NOMO-1 treated with DMSO at 0.1 percent for 48 hours (cell line): Measurements from ENCODE around the gene RNF7.
"Not testable (repeated sequence)": the region's sequence is repeated elsewhere in the genome, so short reads cannot be mapped to it uniquely, and the experiment has no call there.

Source experiments
- DNase-seq: peaks from one replicate; lab custom pipeline; 2025; ENCODE audit not compliant: unreplicated experiment; lab: John Stamatoyannopoulos, UW

Gene RNF7

DNA sequence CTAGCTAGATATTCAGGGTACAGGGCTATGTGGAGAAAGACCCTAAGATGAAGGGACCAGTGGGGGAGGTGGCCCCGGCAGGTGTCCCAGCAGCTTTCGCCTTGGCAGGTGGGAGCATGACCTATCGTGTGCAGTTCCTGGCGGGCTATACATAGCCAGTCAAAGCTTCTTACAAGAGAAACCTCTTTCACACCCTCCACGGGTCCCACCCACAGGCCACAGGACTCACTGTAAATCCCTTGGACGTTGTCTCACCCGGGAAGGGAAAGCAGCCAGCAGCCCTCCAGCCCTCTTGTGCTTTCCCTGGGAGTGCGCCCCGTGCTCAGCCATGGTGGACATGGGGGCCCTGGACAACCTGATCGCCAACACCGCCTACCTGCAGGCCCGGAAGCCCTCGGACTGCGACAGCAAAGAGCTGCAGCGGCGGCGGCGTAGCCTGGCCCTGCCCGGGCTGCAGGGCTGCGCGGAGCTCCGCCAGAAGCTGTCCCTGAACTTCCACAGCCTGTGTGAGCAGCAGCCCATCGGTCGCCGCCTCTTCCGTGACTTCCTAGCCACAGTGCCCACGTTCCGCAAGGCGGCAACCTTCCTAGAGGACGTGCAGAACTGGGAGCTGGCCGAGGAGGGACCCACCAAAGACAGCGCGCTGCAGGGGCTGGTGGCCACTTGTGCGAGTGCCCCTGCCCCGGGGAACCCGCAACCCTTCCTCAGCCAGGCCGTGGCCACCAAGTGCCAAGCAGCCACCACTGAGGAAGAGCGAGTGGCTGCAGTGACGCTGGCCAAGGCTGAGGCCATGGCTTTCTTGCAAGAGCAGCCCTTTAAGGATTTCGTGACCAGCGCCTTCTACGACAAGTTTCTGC, 40.1 kb downstream of the RNF7 start:
- DNase-seq = no peak

DNA sequence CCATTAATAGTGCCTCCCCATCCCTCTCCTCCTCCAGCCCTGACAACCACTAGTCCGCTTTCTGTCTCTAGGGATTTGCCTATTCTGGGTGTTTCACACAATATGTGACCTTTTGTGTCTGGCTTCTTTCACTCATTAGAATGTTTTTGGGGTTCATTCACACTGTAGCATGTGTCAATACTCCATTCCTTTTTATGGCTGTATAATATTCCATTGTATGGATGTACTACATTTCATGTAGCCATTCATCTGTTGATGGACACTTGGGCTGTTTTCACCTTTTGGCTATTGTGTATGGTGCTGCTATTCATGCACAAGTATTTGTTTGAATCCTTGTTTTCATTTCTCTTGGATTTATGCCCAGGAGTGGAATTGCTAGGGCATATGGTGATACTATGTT, 41.6 kb downstream of the RNF7 start:
- no peak for DNase-seq

DNA sequence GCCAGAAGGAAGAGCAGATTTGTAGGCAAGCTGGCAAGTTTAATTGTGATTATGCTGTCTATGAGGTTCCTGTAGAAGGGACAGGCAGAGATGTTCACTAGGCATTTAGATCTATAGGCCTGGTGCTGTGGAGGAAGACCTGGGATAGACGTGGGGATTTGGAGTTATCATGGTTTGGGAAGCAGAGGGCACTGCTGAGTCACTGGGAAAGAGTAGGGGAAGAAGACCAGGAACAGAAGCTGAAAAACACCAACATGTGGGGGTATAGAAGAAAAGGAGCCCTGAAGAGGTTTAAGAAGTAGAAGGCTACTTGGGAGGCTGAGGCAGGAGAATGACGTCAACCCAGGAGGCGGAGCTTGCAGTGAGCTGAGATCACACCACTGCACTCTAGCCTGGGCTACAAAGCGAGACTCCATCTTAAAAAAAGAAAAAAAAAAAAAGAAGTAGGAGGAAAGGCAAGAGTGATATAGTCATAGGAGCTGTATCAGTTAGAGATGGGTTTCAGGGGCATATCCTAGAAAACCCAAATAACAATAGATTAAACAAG, 44.4 kb downstream of the RNF7 start:
- no peak for DNase-seq

DNA sequence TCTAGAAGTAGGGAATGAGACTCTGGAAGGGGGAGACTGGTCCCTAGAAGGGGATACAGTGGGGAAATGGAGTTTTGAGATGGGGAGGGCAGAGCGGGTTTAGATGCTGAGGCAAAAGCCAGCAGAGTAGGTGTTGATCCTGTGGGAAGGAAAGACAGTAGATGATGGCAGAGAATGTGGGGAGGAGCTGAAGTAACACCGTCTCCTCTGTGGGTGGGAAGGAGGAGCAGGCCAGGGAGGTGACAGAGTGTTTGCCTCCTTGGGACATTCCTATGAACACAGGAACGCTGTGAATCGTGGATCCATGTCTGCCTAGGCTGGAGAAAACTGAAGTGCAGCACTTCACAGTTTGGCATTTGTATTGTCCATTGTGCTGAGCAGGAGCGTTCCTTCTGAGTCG, 45.5 kb downstream of the RNF7 start:
- no peak for DNase-seq

DNA sequence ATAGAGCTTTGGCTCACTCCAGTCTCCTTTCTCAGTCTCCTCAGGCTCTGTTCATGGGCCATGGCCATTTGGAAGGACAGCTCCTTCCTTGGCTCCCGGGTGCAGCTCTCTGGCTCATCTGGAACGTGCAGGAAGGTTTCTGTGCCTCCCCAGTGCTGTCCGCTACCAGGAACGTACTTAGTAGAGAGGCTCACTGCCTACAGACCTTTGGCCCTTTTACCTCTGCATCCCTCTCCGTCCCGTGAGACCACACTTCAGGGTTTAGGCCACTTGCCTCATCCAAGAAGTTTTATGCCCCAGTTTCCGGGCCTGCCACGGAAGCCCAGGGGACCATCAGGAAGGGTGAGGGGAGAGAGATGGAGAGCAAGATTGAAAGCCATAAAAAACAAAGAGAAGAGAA, 46.0 kb downstream of the RNF7 start:
- DNase-seq = no peak

DNA sequence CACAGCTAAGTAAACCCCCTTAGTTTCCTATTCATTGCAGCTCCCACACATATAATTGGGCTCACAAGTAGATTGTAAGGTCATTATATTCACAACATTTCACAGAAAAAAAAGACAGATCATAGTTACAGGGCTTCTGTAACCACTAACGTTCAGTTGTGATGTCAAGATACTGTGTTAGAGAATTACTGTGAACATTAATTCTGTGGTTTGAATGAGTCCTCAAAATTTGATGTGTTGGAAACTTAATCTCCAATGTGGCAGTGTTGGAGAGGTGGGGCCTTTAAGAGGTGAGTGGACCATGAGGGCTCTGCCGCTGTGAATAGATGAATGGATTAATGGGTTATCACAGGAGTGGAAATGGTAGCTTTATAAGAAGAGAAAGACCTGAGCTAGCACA, 46.4 kb downstream of the RNF7 start:
- DNase-seq = no peak

DNA sequence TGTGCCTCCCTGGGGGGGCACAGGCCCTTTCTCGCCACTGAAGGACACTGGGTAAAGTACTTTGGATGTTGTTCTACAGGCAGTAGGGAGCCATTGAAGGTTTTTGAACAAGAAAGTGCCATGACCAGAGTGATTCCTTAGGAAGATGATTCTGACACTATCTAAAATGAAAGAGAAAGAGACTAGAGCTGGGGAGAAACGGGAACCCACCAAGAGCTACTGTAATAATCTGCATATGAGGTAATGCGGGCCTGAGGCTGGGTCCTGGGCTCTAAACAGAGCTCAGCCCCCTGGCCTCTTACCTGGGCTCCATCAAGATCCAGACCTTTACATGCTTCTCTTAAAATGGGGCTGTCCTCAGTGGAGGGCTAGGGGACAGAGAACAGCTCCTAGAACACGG, 50.1 kb downstream of the RNF7 start:
- DNase-seq = no peak

DNA sequence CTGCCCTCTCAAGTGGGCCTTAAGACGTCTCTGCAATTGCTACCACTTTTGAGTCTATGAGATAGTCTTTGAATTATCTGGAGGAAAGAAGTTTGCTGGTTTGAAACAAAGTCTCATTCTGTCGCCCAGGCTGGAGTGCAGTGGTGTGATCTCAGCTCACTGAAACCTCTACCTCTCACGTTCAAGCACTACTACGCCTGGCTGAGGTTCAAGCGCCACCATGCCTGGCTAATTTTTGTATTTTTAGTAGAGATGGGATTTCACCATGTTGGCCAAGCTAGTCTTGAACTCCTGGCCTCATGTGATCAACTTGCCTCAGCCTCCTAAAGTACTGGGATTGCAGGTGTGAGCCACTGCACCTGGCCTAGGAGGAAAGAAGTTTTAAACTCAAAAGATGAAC, 50.7 kb downstream of the RNF7 start:
- DNase-seq = not testable (repeated sequence)

DNA sequence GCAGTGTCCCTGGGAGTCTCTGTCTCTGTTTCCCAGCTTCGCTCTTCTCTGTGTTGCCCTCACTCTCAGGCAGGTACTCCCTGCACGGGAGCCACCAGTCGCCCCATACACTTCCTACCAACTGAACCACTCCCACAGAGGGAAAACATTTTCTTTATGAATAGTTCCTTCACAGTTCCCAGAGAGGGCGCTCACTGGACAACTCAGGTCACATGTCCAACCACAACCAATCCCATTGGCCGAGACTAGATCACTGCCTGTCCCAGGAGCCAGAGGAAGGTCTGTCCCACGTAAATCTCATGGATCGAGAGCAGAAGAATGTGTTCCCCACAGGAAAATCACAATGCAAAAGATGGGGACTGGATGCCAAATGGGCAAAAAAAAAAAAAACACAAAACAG, 51.2 kb downstream of the RNF7 start:
- DNase-seq = no peak

DNA sequence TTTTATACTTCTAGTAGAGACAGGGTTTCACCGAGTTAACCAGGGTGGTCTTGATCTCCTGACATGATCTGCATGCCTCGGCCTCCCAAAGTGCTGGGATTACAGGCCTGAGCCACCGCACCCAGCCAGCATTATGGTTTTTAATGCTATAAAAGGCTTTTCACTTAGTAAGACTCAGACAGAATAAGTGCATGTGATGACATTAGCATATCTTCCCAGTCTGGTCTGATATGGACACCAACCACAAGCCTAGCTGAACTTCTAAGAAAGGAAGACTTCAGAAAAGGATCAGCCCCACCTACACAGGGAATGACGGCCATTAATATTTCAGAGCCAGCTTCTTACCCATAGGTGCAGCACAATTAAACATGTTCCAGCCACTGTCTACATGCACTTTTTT, 52.1 kb downstream of the RNF7 start:
- DNase-seq = no peak

DNA sequence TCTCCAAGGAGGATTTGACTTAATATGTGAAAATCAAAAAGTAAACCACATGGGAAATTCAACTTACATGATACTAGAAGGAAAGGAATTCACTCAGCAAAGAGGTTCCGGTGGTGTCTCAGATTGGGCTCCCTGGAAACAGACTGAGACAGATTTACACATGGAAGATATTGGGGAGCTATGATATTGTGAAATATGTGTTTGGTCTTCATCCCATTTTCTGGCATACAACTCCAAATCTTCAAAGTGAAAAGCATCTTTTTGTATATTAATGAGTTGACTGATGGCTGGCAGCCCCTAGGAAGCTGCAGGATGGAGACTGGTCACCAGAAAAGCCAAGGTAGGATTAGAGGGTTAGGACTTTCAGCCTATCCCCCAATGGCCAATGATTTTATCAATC, 54.4 kb downstream of the RNF7 start:
- DNase-seq = no peak

DNA sequence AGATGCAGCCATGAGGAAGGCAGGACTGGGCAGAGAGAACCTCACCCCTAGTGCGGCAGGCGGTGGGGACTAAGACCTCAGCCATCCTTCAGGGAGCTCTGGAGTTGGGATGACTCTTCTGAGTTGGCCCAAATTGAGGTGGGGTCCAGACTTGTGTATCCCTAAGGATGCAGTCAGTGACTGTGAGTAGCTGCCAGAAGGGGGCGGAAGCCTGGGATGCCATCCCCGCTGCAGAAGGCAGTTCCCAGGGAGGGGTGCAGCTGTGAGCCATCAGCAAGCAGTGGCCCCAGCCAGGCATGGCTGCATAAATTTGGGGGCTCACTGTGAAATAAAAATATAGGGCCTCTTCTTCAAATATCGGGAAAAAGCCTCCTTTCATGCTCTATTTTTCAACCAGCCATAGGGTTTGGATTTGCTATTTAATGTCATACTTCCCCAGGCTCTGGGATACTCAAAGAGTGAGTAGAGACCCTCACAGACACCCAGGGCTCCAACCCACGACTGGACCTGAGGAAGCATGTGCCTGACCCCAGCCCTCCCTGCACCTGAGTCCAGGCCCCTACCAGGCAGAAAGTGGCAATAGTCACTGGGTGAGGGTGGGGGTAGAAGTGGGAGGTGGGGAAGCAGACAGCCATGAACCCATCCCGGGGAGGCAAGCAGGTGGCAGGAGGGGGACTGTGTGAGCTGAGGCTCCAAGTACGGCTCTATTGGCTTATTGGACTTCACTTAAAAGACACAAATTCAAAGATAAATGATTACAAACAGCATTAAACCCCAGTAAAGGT, 55.6 kb downstream of the RNF7 start:
- DNase-seq = no peak

DNA sequence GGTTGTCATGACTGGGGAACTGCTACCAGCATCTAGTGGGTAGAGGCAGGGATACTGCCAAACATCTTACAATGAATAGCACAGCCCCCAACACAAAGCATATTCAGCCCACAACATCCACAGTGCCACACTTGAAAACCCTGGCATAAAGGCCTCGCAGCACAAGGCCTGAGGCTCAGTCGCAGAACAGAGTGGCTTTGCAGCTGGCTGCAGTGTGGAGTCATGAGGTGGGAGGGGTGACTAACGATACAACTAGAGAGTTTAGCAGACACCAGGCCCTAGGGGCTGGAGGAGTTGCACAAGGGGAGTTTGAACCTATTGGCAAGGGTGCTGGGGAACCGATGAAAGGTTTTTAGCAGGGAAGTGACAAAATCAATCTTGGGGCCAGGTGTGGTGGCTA, 57.2 kb downstream of the RNF7 start:
- no peak for DNase-seq

DNA sequence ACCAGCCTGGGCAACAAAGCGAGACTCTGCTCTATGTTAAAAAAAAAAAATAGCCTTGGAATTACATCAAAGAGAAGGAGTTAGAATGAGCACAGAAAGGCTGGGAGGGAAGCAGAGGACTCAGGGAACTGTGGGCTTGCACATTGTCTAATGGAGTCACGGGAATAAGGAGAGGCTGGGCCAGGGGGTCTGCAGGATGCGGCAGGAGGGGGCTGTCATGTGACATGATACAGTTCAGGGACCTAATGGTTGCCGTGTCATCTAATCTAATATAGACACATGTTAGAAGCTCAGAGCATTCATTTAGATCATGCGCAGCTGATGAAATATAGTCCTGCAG, 57.6 kb downstream of the RNF7 start:
- no peak for DNase-seq

DNA sequence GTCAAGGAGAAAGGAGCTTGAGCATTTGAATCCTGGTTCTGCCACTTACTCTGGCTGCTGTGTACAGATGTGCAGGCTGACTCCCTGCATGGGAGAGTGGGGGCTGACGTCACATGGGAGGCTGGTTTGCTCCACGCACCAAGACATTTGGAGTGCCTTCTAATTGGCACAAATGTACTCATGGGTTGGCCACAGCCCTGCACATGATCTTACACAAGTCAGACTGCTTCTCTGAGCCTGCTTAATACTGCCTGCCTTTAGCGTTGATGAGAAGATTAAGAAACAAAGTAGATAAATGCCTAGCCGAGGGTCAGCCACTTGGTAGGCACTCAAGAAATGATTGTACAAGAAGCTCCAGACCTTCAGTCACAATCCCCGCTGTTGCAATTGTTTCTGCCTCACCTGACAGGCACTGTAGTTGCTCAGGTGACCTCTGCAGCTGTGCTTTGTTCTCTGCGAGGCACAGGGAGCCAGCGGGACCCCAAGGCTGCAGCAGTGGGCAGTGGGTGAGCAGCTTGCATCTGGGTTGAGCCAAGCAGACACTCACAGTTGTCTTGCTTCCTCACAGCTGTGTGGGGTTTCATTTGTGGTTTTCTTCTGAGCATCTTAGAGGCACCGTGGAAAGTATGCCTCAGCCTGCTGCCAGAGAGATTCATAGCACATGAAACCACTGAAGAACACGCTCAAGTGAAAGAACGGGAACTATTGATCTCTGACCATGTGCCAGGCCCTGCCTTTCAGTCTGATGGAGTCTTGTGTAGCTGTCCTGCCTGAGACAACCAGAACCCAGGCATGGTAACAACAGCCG, 58.2 kb downstream of the RNF7 start:
- DNase-seq = peak; percentile 99
